Thymus (tissue), 11 donors: Measurements from ENCODE around the gene UBE4B. TPM values are rescaled to one million over a fixed set of nuclear protein-coding genes. Genes with fewer than 3 reads are reported as not detected.

Experiments
- DNase-seq, 9 donors: peaks; one replicate each; pipeline ENCODE4 v3.0.0-alpha.2; 2013; ENCODE audit warnings: low spot score in 9 of 9, low read depth in 6 of 9, missing footprints in 1 of 9
- H3K27ac ChIP-seq, 2 donors: one replicate each; pipeline ENCODE4 v1.5.1; 2013; ENCODE audit warnings: control low read depth in 1 of 2, low read depth in 1 of 2, low read length in 1 of 2, mild to moderate bottlenecking in 1 of 2, moderate library complexity in 1 of 2
- H3K27me3 ChIP-seq, 2 donors: one replicate each; pipeline ENCODE4 v1.5.1; 2013; ENCODE audit warnings: low read length in 1 of 2; ENCODE audit not compliant: control insufficient read depth in 2 of 2, insufficient read depth in 1 of 2
- H3K36me3 ChIP-seq, 2 donors: one replicate each; pipeline ENCODE4 v1.5.1; 2013; ENCODE audit warnings: low read length in 1 of 2, mild to moderate bottlenecking in 1 of 2, moderate library complexity in 1 of 2; ENCODE audit not compliant: control insufficient read depth in 2 of 2, insufficient read depth in 2 of 2
- H3K4me1 ChIP-seq, 2 donors: one replicate each; pipeline ENCODE4 v1.5.1; 2013; ENCODE audit warnings: low read length in 2 of 2; ENCODE audit not compliant: control insufficient read depth in 2 of 2, insufficient read depth in 2 of 2
- H3K4me3 ChIP-seq, 2 donors: one replicate each; pipeline ENCODE4 v1.5.1; 2013; ENCODE audit warnings: low read length in 2 of 2, control low read depth in 1 of 2, mild to moderate bottlenecking in 1 of 2
- H3K9me3 ChIP-seq, 2 donors: one replicate each; pipeline ENCODE4 v1.5.1; 2013; ENCODE audit warnings: low read length in 1 of 2, mild to moderate bottlenecking in 1 of 2; ENCODE audit not compliant: control insufficient read depth in 2 of 2, insufficient read depth in 1 of 2
- WGBS: extraction: QIAGEN DNeasy Blood & Tissue Kit; methylation state at CpG from one replicate; pipeline ENCODE4 v1.1.7; 2013; 5-methylcytosine and 5-hydroxymethylcytosine counted together
- polyA plus RNA-seq: library from polyadenylated mRNA; stranded (reverse); fragments of 200-250 nt; gene quantifications from one replicate; pipeline ENCODE4 v1.2.3, GENCODE V29; 2013
- total RNA-seq: library from RNA; stranded (reverse); fragments of 120-200 nt; gene quantifications from one replicate; pipeline ENCODE4 v1.2.4, GENCODE V29; 2013
- donor health status: healthy.

The UBE4B gene
- total and polyA plus RNA-seq, 2 donors: 16.3 to 20.5 TPM

DNA sequence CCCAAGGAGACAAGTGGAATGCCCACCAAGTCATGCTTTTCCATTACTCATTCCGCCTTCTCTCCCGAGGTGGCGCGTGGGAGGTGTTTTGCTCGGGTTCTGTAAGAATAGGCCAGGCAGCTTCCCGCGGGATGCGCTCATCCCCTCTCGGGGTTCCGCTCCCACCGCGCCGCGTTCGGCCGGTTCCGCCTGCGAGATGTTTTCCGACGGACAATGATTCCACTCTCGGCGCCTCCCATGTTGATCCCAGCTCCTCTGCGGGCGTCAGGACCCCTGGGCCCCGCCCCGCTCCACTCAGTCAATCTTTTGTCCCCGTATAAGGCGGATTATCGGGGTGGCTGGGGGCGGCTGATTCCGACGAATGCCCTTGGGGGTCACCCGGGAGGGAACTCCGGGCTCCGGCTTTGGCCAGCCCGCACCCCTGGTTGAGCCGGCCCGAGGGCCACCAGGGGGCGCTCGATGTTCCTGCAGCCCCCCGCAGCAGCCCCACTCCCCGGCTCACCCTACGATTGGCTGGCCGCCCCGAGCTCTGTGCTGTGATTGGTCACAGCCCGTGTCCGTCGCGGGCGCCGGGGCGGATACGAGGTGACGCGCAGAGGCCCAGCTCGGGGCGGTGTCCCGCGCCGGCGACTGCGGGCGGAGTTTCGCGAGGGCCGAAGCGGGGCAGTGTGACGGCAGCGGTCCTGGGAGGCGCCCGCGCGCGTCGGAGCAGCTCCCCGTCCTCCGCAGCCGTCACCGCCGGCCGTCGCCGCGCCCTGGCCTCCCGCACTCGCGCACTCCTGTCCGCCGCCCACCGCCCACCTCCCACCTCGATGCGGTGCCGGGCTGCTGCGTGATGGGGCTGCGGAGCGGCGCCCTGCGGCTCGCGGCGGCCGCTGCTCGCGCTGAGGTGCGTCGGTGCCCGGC, 177.4 kb downstream of the UBE4B start, which contains the start of gene KIF1B:
TSS of gene KIF1B (plus strand) at position 666 of the 906 bp plus-strand sequence. CDS start 21,759 bp downstream, outside the sequence.
- under 1% methylated on average over 107 of the region's 107 CpGs for WGBS
- H3K27me3 ChIP-seq: peaks cover 6 to 36% of the 10 kb centered on the region in 2 donors
- peak within 1 kb of the TSS; percentile 49 to 93 for H3K4me3 ChIP-seq
- peak within 1 kb of the TSS; percentile 74 to 88 for H3K27ac ChIP-seq
- no peaks in the 10 kb centered on the region for H3K36me3 ChIP-seq
- no peaks in the 10 kb centered on the region for H3K9me3 ChIP-seq
- H3K4me1 ChIP-seq: peaks cover 9 to 15% of the 10 kb centered on the region in 2 donors
- peak; percentile 74 to 97 (median 93) for DNase-seq

GRCh38 chr1:10210841-10211804, 178.4 kb downstream of the UBE4B start:
- WGBS: 8% methylated on average over 68 of the region's 69 CpGs
- H3K4me1 ChIP-seq: peaks cover 9 to 15% of the 10 kb centered on the region in 2 donors
- no peaks in the 10 kb centered on the region for H3K9me3 ChIP-seq

DNA sequence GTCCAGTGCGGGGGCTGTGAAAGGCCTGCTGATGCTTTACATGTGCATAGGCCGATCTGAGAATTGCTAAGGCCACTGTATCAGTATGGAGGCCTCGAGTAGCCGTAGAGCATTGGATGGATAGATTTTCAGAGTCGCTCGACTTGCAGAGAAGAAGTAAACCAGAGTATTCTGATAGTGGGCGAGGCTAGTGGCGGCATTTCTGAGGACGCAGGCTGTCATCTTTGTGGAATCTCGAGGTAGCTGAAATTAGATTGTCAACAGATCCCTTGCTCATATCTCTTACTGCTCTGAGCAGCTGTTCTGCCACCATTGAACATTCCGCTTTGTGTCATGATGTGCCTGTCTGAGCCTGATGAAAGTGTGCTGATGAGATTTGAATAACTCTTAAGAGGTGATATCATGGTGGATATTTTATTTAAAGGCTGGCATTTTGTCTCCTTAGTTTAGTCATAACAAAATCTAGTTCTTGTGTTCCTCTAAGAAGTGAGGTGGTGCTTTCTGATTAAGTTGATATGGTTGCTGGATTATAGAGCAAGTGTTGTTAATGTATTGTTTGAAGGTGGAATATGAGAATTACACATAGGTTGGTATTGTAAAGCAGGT, 179.2 kb downstream of the UBE4B start:
- H3K9me3 ChIP-seq: no peaks in the 10 kb centered on the region
- WGBS: 90% methylated on average over 11 of the region's 11 CpGs
- H3K27me3 ChIP-seq: peaks cover 6 to 36% of the 10 kb centered on the region in 2 donors
- H3K27ac ChIP-seq: peak overlapping the region in 1 of 2 donors; percentile 40
- H3K4me1 ChIP-seq: peaks cover 9 to 15% of the 10 kb centered on the region in 2 donors
- no peaks in the 10 kb centered on the region for H3K36me3 ChIP-seq
- DNase-seq: no peak
- H3K4me3 ChIP-seq: peak overlapping the region in 1 of 2 donors; percentile 46

More at GRCh38 chr1:10210841-10211804, 178.4 kb downstream of the UBE4B start:
- H3K4me3 ChIP-seq: peak overlapping the region; percentile 46 to 93
- peak in 1 of 9 donors; percentile 25 for DNase-seq
- peaks cover 6 to 36% of the 10 kb centered on the region in 2 donors for H3K27me3 ChIP-seq
- peak overlapping the region; percentile 40 to 88 for H3K27ac ChIP-seq
- no peaks in the 10 kb centered on the region for H3K36me3 ChIP-seq

- Histone ChIP-seq H3K27me3 (peaks cover 6 to 36% of the 10 kb centered on the region in 2 donors), H3K27ac (peak overlapping the region in 1 of 2 donors; percentile 52), H3K9me3 (no peaks in the 10 kb centered on the region), H3K4me1 (peaks cover 9 to 15% of the 10 kb centered on the region in 2 donors), H3K4me3 (no peak overlapping the region), H3K36me3 (no peaks in the 10 kb centered on the region)
- 100% methylated on average over 1 of the region's 1 CpG for WGBS
- no peak for DNase-seq
Measured at GRCh38 chr1:10212476-10212875, 179.7 kb downstream of the UBE4B start.

DNA sequence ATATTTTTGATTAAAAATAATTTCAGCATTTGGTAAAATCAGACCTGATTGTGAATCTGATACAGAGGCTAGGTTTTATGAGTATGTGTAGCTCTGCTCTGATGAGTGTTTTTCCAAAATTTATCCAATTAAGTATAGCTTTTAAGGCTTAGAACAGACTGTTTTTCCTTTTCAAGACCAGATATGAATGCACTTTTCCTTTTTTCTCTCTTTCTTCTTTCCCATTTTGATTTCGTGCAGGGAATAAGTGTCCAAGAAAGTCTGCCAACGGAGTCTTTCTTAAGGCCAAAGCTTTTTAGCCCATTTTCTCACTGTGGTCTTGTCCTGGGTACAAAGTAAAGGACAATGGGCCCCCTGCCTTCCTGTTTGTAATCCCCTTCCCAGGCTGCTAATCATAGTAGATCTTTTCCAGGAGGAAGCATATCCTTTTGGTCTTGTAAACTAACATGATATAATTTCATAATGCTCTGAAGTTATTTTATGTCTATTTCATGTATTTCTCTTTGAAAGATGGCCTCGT, 180.5 kb downstream of the UBE4B start:
- Histone ChIP-seq H3K36me3 (no peaks in the 10 kb centered on the region), H3K9me3 (no peaks in the 10 kb centered on the region), H3K4me1 (peaks cover 9 to 15% of the 10 kb centered on the region in 2 donors), H3K27ac (no peak overlapping the region), H3K4me3 (no peak overlapping the region), H3K27me3 (peaks cover 4 to 30% of the 10 kb centered on the region in 2 donors)
- DNase-seq: no peak
- 94% methylated on average over 3 of the region's 3 CpGs for WGBS

GRCh38 chr1:10216090-10216749, 183.5 kb downstream of the UBE4B start:
- peaks cover 5 to 6% of the 10 kb centered on the region in 2 donors for H3K4me1 ChIP-seq
- no peaks in the 10 kb centered on the region for H3K36me3 ChIP-seq
- DNase-seq: no peak
- H3K27ac ChIP-seq: no peak overlapping the region
- H3K9me3 ChIP-seq: no peaks in the 10 kb centered on the region
- H3K27me3 ChIP-seq: peaks cover 0 to 6% of the 10 kb centered on the region in 2 donors
- WGBS: 74% methylated on average over 7 of the region's 7 CpGs
- H3K4me3 ChIP-seq: no peak overlapping the region

- Histone ChIP-seq H3K4me3 (no peak overlapping the region), H3K9me3 (no peaks in the 10 kb centered on the region), H3K27me3 (no peaks in the 10 kb centered on the region), H3K36me3 (no peaks in the 10 kb centered on the region), H3K4me1 (no peaks in the 10 kb centered on the region), H3K27ac (no peak overlapping the region)
- WGBS: 94% methylated on average over 5 of the region's 5 CpGs
- DNase-seq: no peak
Measured at GRCh38 chr1:10217748-10218441, 185.1 kb downstream of the UBE4B start.
